ENCODE results near the gene ARVCF. TPM values are rescaled to one million over a fixed set of nuclear protein-coding genes. Genes with fewer than 3 reads are reported as not detected.

ARVCF gene, protein sequence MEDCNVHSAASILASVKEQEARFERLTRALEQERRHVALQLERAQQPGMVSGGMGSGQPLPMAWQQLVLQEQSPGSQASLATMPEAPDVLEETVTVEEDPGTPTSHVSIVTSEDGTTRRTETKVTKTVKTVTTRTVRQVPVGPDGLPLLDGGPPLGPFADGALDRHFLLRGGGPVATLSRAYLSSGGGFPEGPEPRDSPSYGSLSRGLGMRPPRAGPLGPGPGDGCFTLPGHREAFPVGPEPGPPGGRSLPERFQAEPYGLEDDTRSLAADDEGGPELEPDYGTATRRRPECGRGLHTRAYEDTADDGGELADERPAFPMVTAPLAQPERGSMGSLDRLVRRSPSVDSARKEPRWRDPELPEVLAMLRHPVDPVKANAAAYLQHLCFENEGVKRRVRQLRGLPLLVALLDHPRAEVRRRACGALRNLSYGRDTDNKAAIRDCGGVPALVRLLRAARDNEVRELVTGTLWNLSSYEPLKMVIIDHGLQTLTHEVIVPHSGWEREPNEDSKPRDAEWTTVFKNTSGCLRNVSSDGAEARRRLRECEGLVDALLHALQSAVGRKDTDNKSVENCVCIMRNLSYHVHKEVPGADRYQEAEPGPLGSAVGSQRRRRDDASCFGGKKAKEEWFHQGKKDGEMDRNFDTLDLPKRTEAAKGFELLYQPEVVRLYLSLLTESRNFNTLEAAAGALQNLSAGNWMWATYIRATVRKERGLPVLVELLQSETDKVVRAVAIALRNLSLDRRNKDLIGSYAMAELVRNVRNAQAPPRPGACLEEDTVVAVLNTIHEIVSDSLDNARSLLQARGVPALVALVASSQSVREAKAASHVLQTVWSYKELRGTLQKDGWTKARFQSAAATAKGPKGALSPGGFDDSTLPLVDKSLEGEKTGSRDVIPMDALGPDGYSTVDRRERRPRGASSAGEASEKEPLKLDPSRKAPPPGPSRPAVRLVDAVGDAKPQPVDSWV
- total RNA-seq = 105 TPM

GRCh38 chr22:20016734-20017621, at the start of gene ARVCF:
Gene ARVCF (minus strand): TSS chr22:20016823. CDS start chr22:19990794, 26,029 bp downstream.

DNA sequence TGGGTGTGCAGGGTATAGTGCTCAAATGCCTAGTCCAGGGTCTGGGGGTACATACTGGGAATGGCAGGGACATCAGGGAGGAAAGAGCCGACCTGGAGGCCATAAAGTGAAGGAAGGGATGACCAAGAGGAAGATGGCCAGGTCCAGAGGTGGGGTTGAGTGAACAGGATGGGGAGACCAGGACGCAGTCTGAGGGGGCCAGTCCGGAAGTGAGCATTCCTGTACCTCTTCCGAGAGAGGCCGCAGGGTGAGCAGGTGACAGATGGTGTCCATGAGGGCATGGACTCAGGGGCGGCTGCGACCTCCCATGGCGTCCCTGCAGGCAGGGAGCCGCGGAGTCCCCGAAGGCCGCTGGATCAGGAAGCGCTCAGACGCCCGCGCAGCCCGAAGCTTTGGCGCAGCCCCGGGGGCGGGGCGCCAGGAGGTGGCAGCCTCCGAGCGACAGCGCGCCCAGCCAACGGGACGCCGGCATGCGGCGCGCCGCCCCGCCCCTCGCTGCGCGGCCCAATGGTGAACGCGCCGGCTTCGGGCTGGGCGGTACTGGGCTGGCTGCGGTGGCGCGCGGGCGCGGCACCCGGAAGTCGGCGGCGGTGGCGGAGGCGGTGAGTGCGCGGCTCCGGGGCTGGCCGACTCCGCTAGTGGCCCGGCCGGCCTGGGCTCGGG, 4.0 kb upstream of the ARVCF start, which contains the start of gene TANGO2:
TANGO2 (plus strand) TSS at position 578 of the 663 bp plus-strand sequence. CDS start 15,689 bp downstream, outside the sequence.

DNA sequence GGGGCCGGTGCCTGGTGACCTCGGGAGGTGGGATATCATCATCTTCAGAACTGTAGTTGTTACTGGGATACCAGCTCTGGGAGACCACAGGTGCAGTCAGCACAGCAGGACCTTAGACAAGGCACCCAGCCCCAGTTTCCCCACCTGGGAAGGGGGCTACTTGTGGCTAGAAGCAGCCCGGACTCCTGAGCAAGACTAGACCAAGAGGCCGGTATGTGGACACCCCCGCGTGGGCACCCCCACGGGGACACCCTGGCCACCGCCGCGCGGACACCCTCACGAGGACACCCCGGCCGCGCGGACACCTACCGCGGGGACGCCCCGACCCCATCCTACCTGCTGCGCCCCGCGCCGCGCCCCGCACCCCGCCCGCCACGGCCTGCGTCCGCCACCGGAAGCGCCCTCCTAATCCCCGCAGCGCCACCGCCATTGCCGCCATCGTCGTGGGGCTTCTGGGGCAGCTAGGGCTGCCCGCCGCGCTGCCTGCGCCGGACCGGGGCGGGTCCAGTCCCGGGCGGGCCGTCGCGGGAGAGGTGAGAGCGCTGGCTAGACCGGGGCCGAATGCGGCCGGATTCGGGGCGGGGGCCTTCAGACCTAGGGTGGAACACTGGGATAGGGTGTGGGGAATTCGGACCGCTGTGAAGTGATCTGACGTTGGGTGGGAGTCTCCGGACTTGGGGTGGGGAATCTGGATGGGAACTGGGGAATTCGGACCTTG, 75.1 kb downstream of the ARVCF start, which contains the start of the genes COMT and TXNRD2:
COMT (plus strand) TSS at position 408 of the 718 bp plus-strand sequence. CDS start 20,755 bp downstream, outside the sequence.
TXNRD2 (minus strand) TSS at position 454 of the 718 bp plus-strand sequence; CDS start at position 439, 15 bp downstream.

Small RNA genes lying within 50 kb of the gene (small RNA-seq; reads per million reads assigned to genes)
- gene MIR185 (ENCODE audit: low replicate concordance) = 2.4 reads per million, percentile 82 among the genes with 10 or more reads in this experiment

Other genes with a start within 250 kb of the ARVCF start
- 7.8 TPM for gene GNB1L, start 161.9 kb downstream of the ARVCF start, total RNA-seq
- gene RTL10, start 161.9 kb downstream of the ARVCF start, total RNA-seq = 20.7 TPM
- 36.9 TPM for gene COMT, start 75.1 kb downstream of the ARVCF start, total RNA-seq
- gene TXNRD2, start 75.0 kb downstream of the ARVCF start, total RNA-seq = 16.3 TPM
- gene TANGO2, start 4.3 kb upstream of the ARVCF start, total RNA-seq = 18.8 TPM
- gene DGCR8, start 63.4 kb upstream of the ARVCF start, total RNA-seq = 75.1 TPM
- 109 TPM for gene RANBP1, start 99.3 kb upstream of the ARVCF start, total RNA-seq
- gene TRMT2A, start 100.4 kb upstream of the ARVCF start, total RNA-seq = 57.6 TPM
- 9.7 TPM for gene ZDHHC8, start 115.0 kb upstream of the ARVCF start, total RNA-seq
- 1.3 TPM for gene CCDC188, start 134.2 kb upstream of the ARVCF start, total RNA-seq